GM18526 (cell line): ENCODE data around the gene ZNF182.
A peak's percentile ranks its signal among the peaks of the same experiment; 100 is the strongest.
"Not testable (repeated sequence)": the region's sequence is repeated elsewhere in the genome, so short reads cannot be mapped to it uniquely, and the experiment has no call there.

ENCODE experiments used
- POLR2A ChIP-seq: IDR thresholded peaks from 3 replicates; pipeline ENCODE4 v1.6.1; 2011; ENCODE audit not compliant: insufficient read length; ENCODE audit errors: extremely low read depth

The ZNF182 gene

DNA sequence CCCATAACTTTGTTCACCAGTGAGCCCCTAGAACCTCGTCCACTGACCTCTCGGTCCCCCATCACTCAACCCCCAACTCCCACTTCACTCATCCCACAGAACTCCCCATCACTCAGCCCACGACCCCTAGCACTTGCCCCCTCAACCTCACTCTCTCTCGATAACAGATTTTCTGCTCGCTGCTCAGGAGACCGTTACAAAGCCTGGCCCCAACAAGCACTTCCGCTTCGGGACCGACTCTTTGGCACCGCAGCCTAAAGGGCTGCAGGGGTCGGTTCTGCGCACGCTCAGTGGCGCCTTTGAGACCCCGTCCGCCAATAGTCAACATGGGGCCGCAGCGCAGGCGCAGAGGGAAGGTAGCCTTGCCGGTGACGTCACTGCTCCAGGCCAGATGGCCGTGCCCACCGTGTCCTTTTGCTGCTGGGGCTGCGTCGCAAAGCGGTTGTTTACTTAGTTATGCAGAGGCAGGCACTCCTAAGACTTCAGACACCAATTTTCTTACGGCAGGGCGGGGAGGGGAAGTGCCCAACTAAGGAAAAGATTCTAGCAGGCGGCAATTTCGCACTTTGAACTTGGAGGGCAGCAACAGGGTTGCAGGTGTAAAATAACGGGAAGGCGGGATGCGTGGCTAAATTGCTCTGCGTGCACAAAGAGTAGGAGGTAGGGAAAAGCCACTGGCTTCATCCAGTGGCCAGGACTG lies at the start of gene ZNF182:
Gene ZNF182, minus strand, starts transcription at position 232 of the 700 bp plus-strand sequence. CDS start 1,380 bp downstream, outside the sequence.
- TF ChIP-seq POLR2A, result peak; percentile 79

DNA sequence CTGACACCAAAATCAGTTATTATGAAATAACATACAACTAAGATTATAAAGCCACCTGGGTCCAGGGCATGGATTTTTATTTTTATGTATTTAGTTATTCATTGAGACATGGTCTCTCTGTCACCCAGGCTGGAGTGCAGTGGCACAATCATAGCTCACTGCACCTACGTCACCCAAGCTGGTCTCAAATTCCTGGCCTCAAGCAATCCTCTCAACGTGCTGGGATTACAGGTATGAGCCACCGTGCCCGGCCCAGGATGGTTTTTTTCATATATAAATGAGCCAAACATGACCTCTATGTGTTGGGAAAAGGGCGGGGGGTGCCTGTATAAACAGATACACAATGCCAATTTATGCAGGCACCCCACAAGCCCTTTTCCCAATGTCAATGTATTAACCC lies 43.1 kb upstream of the ZNF182 start:
- TF ChIP-seq POLR2A, result no peak

DNA sequence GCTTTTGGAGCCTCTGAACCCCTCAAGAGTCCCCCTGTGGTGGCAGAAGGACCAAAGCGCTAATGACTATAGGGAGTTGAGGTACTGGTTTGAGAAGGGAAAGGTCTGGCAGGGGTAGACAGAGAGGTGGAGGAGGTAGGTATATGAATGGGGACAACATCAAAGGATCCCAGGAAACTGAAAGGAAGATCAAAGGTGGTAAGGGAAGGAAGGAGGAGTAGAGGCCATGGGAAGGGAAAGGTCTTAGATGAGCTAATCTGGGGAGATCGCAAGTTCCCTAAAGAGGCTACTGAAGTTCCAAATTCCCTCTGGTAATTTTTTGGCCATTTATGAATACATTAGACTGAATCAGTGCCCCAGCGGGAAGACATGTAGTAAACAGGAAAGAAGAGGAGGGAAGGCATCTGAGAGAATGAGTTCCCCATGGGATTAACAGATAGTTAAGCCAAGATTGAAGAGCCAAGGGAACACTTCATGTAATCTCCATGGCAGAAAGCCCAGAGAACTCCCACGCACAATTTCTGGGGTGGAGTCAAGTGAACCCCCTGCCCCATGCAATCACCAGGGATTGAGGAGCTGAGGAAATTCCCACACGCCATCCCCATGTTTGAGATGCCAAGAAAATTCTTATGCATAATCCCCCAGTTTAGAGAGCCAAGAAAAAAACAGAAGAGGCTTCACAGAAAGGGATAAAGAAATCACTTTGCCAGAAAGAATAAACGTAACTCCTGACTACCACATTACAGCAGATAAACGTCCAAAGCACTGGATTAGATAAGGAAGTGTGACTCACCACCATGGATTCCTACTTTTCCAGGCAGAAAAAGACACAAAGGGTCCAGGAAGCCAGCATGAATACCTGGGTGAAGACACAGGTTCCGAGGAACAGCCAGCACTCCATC lies 41.9 kb upstream of the ZNF182 start:
- TF ChIP-seq POLR2A, result no peak

DNA sequence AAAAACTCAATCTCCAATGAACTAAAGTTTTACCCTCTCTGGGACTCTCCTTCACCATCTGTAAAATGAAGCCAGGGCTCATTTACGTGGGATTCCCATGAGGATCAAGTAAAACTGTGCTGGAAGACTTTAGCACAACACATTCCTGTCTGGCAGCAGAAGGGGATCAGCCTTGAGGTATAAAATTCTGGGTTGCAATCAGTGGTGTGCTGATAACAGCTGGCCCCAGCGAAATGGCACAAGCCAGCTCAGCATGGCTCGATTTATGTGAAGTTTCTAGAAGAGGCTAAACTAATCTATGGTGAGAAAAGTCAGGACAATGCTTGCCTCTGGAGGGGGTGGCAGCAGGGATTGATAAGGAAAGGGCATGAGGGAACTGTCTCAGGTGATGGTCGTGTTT lies 39.3 kb upstream of the ZNF182 start:
- TF ChIP-seq POLR2A, result no peak

DNA sequence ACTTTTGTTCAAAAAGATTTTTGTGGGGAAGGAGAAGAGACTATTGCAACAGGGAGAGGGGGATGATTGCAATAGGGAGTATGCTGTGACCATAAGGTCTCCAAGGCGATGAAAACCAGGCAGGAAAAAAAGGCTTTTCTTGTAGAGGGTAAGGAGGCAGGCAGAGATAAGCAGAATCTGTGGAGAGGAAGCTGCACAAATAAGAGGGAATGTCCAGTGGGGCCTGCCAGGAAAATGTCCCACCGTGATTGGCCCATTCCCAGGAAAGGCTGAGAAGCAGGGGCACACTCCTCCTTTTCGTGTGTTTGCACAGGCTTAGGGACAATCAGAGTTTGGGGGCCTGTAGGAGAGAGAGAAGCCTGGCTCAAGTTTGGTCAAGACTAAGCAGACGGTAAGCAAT lies 32.1 kb upstream of the ZNF182 start:
- TF ChIP-seq POLR2A, result no peak

DNA sequence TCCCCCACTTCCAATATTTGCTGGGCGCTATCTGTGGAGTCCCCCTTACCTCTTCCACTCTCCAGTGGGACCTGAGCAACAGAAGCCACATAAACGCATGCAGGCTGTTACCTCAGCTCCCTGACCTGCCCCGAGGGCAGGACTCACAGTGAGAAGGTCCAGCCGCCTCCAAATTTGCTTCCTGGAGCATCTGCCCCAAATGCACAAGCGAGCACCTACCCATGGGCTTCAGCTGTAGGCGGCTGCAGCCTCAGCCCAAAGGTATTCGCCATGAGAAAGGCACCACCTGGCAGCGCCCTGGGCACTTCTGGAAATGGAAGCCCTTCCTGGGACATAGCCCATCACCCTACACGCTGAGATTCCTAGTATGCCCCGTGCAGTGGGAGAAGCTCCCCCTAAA lies 26.4 kb upstream of the ZNF182 start:
- no peak for TF ChIP-seq POLR2A

DNA sequence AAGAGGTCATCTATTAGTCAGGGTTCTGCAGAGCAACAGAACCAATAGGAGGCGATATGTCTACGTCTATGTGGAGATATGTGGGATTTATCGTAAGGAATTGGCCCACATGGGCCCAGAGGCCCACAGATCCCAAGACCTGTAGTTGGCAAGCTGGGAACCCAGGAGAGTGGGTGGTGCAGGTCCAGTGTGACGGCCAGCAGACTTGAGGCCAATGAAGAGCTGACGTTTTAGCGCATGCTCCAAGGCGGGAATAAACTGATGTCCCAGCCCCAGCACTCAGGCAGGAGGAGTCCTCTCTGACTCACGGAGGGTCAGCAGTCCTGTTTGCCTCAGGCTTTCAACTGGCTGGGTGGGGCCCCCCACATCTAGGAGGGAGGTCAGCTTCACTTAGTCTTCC lies 24.3 kb upstream of the ZNF182 start:
- no peak for TF ChIP-seq POLR2A

DNA sequence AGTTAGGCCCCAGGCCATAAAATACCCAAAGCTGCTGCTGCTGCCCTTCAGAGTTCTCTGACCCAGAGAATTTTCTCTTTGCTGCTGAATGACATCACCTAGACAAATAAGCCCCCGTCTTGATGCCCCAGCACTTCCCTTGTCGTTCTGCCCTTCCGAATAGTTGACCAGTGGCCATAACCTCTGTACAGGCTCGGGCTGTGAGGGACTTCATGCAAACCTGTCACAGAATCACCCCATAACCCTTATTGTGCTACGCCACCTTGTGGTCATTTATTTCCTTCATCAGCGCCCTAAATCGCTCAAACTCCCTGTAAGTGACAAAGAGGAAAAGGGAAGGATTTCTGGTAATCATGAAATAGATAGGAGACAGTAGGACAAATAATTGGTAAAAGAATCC lies 21.8 kb upstream of the ZNF182 start:
- no peak for TF ChIP-seq POLR2A

DNA sequence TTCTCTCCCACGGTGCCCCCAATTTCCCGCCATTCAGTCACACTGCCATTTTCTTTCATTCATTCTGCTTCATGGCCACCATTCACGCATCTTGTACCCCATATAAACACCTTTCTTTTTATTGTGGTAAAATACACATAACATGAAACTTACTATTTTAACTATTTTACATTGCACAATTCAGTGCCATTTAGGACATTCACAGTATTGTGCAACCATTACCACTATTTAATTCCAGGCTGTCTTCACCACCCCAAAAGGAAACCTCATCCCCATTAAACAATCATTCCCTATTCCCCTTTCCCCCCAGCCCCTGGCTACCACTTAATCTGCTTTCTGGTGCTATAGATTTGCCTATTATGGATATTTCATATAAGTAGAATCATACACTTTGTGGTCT lies 18.9 kb upstream of the ZNF182 start:
- TF ChIP-seq POLR2A, result no peak

DNA sequence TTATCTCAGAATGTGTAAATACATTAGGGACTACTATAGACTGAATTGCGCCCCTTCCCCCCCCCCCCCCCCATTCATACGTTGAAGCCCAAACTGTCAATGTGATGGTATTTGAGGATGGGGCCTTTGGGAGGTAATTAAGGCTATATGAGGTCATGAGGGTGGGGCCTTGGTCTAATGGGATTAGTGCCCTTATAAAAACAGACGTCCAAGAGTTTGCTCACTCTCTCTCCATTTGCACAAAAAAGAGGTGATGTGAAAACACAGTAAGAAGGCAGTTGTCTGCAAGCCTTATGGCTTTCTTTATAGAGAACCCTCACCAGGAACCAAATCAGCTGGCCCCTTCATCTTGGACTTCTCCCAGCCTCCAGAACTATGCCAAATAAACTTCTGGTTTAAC lies 18.3 kb upstream of the ZNF182 start:
- TF ChIP-seq POLR2A, result no peak

DNA sequence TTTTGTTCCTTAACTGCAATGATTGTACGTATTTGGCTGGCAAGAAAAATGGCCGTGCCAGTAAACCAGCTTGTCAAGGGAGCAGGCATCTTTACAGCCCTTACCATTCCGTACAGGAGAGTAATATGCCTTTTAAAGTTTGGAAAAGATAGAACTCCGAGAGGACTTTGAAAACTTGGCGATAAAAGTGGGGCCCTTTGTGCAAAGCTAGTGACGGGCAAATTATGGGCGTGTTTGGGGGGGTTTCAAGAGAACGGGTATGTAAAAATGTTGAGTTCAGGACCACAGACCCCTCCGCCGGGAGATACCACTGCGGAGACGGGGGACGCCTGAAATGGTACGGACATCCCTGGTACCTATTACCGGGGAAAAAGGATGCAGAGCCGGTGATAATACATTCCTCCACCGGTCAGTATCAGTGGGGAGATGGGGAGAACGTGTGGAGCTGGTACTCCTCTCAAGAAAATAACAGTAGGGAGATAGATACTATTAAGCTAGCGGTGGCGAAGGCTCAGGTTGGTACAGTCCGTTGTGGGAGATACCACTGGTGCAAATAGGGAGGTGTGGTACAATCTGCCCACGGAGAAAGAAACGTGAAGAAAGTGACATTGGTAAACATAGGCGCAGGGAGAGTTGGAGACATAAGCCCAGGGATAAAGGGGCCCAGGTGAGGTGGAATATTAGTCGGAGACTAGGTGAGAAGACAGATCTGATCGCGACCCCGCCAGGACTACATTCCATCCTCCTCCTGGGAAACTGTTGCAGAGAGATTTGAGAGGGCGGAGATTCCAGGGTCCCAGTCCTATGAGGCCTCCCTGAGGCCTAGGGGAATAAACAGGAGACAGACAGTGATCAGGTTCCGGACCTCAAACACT lies 17.5 kb upstream of the ZNF182 start:
- no peak for TF ChIP-seq POLR2A

DNA sequence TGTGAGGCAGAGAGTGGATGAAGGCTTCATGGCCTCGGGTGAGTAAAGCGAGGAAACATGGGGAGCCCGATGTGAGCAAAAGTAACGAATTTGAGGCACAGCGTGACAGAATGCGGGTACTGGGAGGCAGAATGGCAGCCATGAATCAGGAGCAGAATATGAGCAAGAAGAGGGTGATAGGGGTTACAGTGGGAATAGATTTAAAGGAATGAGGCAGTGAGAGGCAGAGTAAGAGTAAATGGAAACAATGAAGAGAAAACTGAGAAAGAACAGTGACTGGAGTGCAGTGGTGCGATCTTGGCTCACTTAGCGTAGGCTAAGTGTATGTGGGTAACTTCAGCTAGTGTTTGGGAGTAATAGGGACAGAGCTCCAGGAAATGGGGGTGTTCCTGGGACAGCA lies 2.9 kb upstream of the ZNF182 start, which contains the start of gene SPACA5:
Gene SPACA5, plus strand, starts transcription at position 301 of the 400 bp plus-strand sequence. CDS start 815 bp downstream, outside the sequence.
- TF ChIP-seq POLR2A, result not testable (repeated sequence)

DNA sequence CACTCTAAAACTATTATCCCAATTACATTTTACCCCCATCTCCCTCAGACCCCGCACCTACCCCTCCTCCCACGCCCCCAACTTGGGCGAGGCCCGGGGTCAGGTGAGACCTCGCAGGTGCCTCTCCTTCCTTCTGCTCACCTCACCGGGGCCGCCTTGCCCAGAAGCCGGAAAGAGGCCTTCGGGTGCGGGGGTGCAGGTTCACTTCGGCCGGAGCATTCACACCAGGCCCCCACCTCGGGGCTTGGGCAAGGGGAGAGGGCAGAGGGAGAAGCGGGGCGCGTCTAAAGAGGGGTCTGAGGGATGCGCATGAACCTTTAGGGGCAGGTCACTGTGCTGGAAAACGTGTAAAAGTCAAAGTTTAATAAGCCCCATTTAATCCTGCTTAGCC lies 427 bp downstream of the ZNF182 start:
- no peak for TF ChIP-seq POLR2A

DNA sequence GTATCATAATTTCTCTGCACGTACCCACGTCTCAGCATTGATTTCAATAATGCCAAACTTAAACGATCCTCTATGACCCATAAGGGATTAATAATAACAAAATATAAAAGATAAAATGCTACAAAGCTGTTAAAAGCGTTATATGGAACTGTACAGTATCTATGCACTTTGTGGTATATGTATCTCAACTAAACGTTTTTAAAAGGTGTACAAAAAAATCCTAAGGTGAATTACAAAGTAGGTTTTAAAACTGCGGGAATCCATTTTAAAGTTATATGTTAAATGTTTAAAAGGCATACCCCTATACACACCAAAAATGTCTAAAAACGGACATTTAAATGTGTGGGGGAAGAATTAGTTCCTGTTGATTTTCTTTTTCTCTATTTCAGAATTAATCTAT lies 860 bp downstream of the ZNF182 start:
- no peak for TF ChIP-seq POLR2A

DNA sequence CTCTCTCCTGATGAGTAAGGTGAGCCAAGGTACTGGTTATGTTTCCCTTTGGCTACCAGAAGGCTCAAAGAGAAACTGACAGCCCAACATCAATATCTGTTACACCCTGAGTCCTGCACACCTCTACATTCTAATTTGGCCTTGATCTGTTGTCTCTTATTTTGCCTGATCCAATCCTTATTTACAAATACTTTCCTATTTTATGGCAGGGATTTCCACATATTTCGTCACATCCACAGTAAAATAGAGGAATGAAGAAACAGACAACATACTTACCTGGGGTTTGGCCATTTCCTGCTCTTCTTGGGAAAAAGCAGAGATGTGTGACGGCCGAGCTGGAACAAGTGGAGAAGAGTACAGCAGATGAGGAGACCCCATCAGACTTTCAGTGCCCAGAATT lies 1.5 kb downstream of the ZNF182 start:
- no peak for TF ChIP-seq POLR2A
